ENCODE measurements around the gene FGD4.

GRCh38 chr12:32509328-32510091, 110.2 kb downstream of the FGD4 start:
- TF ChIP-seq POLR2A (IDR thresholded peaks at IDR 0.05; ENCODE audit: low read depth) (no peak), POLR2AphosphoS5 (IDR thresholded peaks at IDR 0.05) (no peak)
- TF ChIP-seq, protein P1, sequence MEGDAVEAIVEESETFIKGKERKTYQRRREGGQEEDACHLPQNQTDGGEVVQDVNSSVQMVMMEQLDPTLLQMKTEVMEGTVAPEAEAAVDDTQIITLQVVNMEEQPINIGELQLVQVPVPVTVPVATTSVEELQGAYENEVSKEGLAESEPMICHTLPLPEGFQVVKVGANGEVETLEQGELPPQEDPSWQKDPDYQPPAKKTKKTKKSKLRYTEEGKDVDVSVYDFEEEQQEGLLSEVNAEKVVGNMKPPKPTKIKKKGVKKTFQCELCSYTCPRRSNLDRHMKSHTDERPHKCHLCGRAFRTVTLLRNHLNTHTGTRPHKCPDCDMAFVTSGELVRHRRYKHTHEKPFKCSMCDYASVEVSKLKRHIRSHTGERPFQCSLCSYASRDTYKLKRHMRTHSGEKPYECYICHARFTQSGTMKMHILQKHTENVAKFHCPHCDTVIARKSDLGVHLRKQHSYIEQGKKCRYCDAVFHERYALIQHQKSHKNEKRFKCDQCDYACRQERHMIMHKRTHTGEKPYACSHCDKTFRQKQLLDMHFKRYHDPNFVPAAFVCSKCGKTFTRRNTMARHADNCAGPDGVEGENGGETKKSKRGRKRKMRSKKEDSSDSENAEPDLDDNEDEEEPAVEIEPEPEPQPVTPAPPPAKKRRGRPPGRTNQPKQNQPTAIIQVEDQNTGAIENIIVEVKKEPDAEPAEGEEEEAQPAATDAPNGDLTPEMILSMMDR (IDR thresholded peaks at IDR 0.05), result no peak
